Uterus (tissue), 4 donors: ENCODE measurements around the gene KPNA5. TPM values are rescaled to one million over a fixed set of nuclear protein-coding genes. Genes with fewer than 3 reads are reported as not detected.
"Not testable (repeated sequence)": the region's sequence is repeated elsewhere in the genome, so short reads cannot be mapped to it uniquely, and the experiment has no call there.

ENCODE experiments used
- DNase-seq, 2 donors: peaks; one replicate each; pipeline ENCODE4 v3.0.0-alpha.2; 2019 to 2020
- H3K27ac ChIP-seq, 2 donors: fragments of 200-600 bp; sonication (generic); 1 replicate in 1 of 2; 2 replicates in 1 of 2; pipeline ENCODE4 v1.5.1; 2016 to 2018
- H3K27me3 ChIP-seq, 2 donors: fragments of 200-600 bp; sonication (generic); one replicate each; pipeline ENCODE4 v1.5.1; 2018 to 2019; ENCODE audit warnings: control low read depth in 1 of 2
- H3K36me3 ChIP-seq, 2 donors: fragments of 200-600 bp; sonication (generic); one replicate each; pipeline ENCODE4 v1.5.1; 2019; ENCODE audit warnings: control low read depth in 1 of 2
- H3K4me1 ChIP-seq, 2 donors: fragments of 200-600 bp; sonication (generic); one replicate each; pipeline ENCODE4 v1.5.1; 2018 to 2019; ENCODE audit warnings: control low read depth in 1 of 2
- H3K4me3 ChIP-seq, 2 donors: fragments of 200-600 bp; sonication (generic); 1 replicate in 1 of 2; 2 replicates in 1 of 2; pipeline ENCODE4 v1.5.1; 2018 to 2019; ENCODE audit warnings: mild to moderate bottlenecking in 1 of 2
- H3K9me3 ChIP-seq, 2 donors: fragments of 200-600 bp; sonication (generic); one replicate each; pipeline ENCODE4 v1.5.1; 2019; ENCODE audit warnings: control low read depth in 1 of 2
- POLR2A ChIP-seq, 2 donors: fragments of 450-650 bp; IDR thresholded peaks; one replicate each; pipeline ENCODE4 v1.6.1; 2016; ENCODE audit warnings: antibody characterized with exemption in 2 of 2, mild to moderate bottlenecking in 1 of 2, moderate library complexity in 1 of 2
- intact Hi-C: fragments of 100-400 bp; cut with DNase I; formaldehyde crosslinking; loops from one replicate; pipeline ENCODE4 v1.15.1; 2023; ENCODE audit warnings: low total_unique reads
- total RNA-seq, 4 donors: library from RNA; depleted of rRNA in 3 of 4; stranded (reverse); fragments of >200 nt in 3 of 4; gene quantifications; one replicate each; pipeline versions ENCODE4 v1.1.0 to v1.2.4, GENCODE V29; 2014 to 2023
- TF ChIP-seq, protein P1 (sequence below), 4 experiments: fragments of 200-600 bp in 2 of 4; fragments of 450-650 bp in 2 of 4; sonication (generic) in 2 of 4; IDR thresholded peaks; one replicate each; pipeline ENCODE4 v1.5.1; 2016 to 2019; ENCODE audit warnings: antibody characterized with exemption in 4 of 4, mild to moderate bottlenecking in 2 of 4, moderate library complexity in 1 of 4
- donor health status: DM: yes; HTN: yes; CAD: no.

Gene KPNA5
- total RNA-seq, 4 donors from 2014 or later, result 5.6 to 48.3 (median 27.7) TPM

- Histone ChIP-seq H3K36me3 (no peaks in the 10 kb centered on the region), H3K27ac (no peak overlapping the region), H3K9me3 (no peaks in the 10 kb centered on the region), H3K4me3 (no peak overlapping the region), H3K27me3 (no peaks in the 10 kb centered on the region), H3K4me1 (no peaks in the 10 kb centered on the region)
- no peak for DNase-seq
- TF ChIP-seq, protein P1, sequence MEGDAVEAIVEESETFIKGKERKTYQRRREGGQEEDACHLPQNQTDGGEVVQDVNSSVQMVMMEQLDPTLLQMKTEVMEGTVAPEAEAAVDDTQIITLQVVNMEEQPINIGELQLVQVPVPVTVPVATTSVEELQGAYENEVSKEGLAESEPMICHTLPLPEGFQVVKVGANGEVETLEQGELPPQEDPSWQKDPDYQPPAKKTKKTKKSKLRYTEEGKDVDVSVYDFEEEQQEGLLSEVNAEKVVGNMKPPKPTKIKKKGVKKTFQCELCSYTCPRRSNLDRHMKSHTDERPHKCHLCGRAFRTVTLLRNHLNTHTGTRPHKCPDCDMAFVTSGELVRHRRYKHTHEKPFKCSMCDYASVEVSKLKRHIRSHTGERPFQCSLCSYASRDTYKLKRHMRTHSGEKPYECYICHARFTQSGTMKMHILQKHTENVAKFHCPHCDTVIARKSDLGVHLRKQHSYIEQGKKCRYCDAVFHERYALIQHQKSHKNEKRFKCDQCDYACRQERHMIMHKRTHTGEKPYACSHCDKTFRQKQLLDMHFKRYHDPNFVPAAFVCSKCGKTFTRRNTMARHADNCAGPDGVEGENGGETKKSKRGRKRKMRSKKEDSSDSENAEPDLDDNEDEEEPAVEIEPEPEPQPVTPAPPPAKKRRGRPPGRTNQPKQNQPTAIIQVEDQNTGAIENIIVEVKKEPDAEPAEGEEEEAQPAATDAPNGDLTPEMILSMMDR (IDR thresholded peaks at IDR 0.05), result no peak
- no peak for TF ChIP-seq POLR2A (IDR thresholded peaks at IDR 0.05)
- intact Hi-C loops, result no loop called here
Measured at GRCh38 chr6:116651916-116652315, 29.1 kb upstream of the KPNA5 start.

DNA sequence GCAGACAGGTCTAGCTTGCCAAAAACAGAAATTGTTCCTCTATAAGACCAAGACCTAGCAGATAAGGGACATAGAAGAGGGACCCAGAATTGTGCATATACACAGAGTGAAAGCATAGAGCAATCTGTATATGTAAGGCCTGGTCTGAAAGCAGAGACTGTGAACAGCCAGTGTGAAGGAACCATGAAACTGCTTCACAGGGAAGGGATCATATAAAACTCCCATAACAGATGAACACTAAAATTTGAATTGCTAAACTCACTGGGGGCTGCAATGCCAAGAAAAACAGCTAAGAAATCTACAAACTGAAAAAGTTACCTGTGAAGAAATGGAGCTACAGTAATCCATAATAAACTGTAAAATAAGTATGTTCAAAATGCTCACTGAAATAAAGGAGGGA is 19.4 kb upstream of the KPNA5 start:
- Histone ChIP-seq H3K27ac (no peak overlapping the region), H3K9me3 (no peaks in the 10 kb centered on the region), H3K27me3 (no peaks in the 10 kb centered on the region), H3K4me3 (no peak overlapping the region), H3K36me3 (no peaks in the 10 kb centered on the region), H3K4me1 (no peaks in the 10 kb centered on the region)
- no peak for DNase-seq
- intact Hi-C loops, result no loop called here
- TF ChIP-seq POLR2A (IDR thresholded peaks at IDR 0.05), result no peak
- TF ChIP-seq, protein P1 (IDR thresholded peaks at IDR 0.05), result no peak

DNA sequence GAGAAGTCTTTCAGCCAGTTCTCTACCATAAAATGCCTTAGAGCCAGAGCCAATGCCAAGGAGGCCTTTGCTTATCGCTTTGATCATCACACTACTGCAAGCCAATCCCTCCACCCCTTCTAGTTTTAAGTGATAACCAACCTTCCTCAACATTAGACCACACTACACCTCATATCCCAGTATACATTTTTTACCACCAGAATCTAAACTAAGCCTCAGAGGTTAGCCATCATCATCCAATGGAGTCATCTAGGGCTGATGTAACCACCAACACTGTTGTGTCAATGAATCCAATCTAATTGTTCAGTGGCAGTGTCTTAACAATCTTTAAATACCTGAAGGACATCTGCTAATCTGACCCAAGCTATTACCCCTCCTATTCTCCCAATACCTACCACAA is 18.8 kb upstream of the KPNA5 start:
- H3K9me3 ChIP-seq, result no peaks in the 10 kb centered on the region
- intact Hi-C loops, result no loop called here

DNA sequence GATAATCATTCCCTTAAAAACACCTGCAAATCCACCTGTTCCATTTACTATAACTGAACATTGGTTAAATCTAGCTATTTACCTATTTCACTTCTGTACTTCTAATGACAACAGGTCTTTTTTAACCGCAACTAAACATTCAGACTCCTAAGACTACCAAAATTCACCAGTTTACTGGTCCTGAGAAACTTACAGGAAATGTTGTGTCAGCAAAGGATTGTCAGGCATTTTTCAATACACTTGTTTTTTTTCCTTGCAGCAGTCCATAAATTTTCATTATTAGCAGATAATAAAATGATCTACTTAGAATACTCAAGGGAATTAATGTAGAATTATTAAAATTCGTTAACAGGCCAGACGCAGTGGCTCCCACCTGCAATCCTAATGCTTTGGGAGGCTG is 17.7 kb upstream of the KPNA5 start:
- intact Hi-C loops, result no loop called here
- no peaks in the 10 kb centered on the region for H3K27me3 ChIP-seq
- DNase-seq, result no peak
- H3K36me3 ChIP-seq, result no peaks in the 10 kb centered on the region
- TF ChIP-seq POLR2A (IDR thresholded peaks at IDR 0.05), result no peak
- TF ChIP-seq, protein P1 (IDR thresholded peaks at IDR 0.05), result no peak
- H3K4me1 ChIP-seq, result no peaks in the 10 kb centered on the region
- no peak overlapping the region for H3K4me3 ChIP-seq
- no peak overlapping the region for H3K27ac ChIP-seq
- no peaks in the 10 kb centered on the region for H3K9me3 ChIP-seq

More for the DNA sequence above, 18.8 kb upstream of the KPNA5 start:
- no peak for DNase-seq
- TF ChIP-seq POLR2A (IDR thresholded peaks at IDR 0.05), result no peak
- TF ChIP-seq, protein P1 (IDR thresholded peaks at IDR 0.05), result no peak
- H3K27ac ChIP-seq, result no peak overlapping the region
- no peak overlapping the region for H3K4me3 ChIP-seq
- H3K36me3 ChIP-seq, result no peaks in the 10 kb centered on the region
- H3K4me1 ChIP-seq, result no peaks in the 10 kb centered on the region
- H3K27me3 ChIP-seq, result no peaks in the 10 kb centered on the region

DNA sequence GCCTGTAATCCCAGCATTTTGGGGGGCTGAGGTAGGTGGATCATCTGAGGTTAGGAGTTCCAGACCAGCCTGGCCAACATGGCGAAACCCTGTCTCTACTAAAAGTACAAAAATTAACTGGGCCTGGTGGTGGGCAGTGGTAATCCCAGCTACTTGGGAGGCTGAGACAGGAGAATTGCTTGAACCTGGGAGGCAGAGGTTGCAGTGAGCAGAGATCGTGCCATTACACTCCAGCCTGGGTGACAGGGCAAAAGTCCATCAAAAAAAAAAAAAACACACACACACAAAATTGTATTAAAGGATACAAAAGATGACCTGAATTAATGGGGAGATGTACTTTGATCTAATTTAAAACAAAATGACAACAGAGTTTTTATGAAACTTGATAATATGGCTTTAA is 16.8 kb upstream of the KPNA5 start:
- H3K9me3 ChIP-seq, H3K4me1 ChIP-seq, intact Hi-C loops, DNase-seq, H3K4me3 ChIP-seq, H3K36me3 ChIP-seq, H3K27ac ChIP-seq, H3K27me3 ChIP-seq: not testable (repeated sequence)

DNA sequence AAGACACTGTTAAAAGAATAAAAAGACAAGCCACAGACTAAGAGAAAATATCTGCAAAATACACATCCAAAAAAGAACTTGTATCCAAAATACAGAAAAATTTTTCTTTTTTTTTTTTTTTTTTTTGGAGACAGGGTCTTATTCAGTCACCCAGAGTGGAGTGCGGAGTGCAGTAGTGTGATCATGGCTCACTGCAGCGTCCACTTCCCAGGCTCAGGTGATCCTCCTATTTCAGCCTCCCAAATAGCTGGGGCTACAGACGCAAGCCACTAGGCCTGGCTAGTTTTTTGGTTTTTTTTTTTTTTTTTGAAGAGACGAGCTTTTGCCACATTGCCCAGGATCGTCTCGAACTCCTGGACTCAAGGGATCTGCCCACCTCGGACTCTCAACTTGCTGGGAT is 15.5 kb upstream of the KPNA5 start:
- Histone ChIP-seq H3K9me3 (no peaks in the 10 kb centered on the region), H3K27ac (no peak overlapping the region), H3K27me3 (no peaks in the 10 kb centered on the region), H3K4me1 (no peaks in the 10 kb centered on the region), H3K4me3 (no peak overlapping the region), H3K36me3 (no peaks in the 10 kb centered on the region)
- DNase-seq, result no peak
- TF ChIP-seq POLR2A (IDR thresholded peaks at IDR 0.05), result no peak
- TF ChIP-seq, protein P1 (IDR thresholded peaks at IDR 0.05), result no peak
- intact Hi-C loops, result no loop called here
